ENCODE measurements around the gene FGFR2. TPM values are rescaled to one million over a fixed set of nuclear protein-coding genes. Genes with fewer than 3 reads are reported as not detected.

Gene FGFR2
- total RNA-seq, 1 experiment from 2014 or later = 286 TPM

- CTCF ChIA-PET = no interaction called here
- no peak overlapping the region for H3K4me3 ChIP-seq (ENCODE audit: low read depth, low read length)
- H3K4me1 Mint-ChIP-seq (ENCODE audit: low read depth, unreplicated experiment) = peaks cover 6% of the 10 kb centered on the region
- intact Hi-C loops (cut with micrococcal nuclease; ENCODE audit: unreplicated experiment) = no loop called here
- no peak for TF ChIP-seq CTCF (IDR thresholded peaks at IDR 0.05; ENCODE audit: insufficient read depth in 1 of 2, low read depth in 1 of 2, low read length in 1 of 2, severe bottlenecking in 1 of 2, unreplicated experiment in 1 of 2)
- no peaks in the 10 kb centered on the region; the same call in 1 of the 2 replicates for H3K4me1 ChIP-seq
- no peaks in the 10 kb centered on the region for H3K36me3 Mint-ChIP-seq (ENCODE audit: insufficient read depth, unreplicated experiment)
- H3K36me3 ChIP-seq (ENCODE audit: control insufficient read depth, insufficient read depth, low read length) = no peaks in the 10 kb centered on the region
- no peak for DNase-seq
- H3K4me3 Mint-ChIP-seq (ENCODE audit: unreplicated experiment) = no peak overlapping the region
- peaks cover 12% of the 10 kb centered on the region for H3K9me3 Mint-ChIP-seq (ENCODE audit: unreplicated experiment)
- H3K27me3 Mint-ChIP-seq (ENCODE audit: insufficient read depth, unreplicated experiment) = no peaks in the 10 kb centered on the region
- no peak overlapping the region for H3K27ac Mint-ChIP-seq (ENCODE audit: unreplicated experiment)
- POLR2A ChIA-PET = no interaction called here
- H3K27me3 ChIP-seq (replicated peaks; ENCODE audit: control insufficient read depth, insufficient read depth, low read length) = no peaks in the 10 kb centered on the region
- peaks cover 2% of the 10 kb centered on the region; the same call in 1 of the 2 replicates for H3K9me3 ChIP-seq
- no TSS peak for BruUV-seq (replicated peaks)
Measured at GRCh38 chr10:121644501-121644900, 46.3 kb upstream of the FGFR2 start.

- intact Hi-C loops (cut with micrococcal nuclease; ENCODE audit: unreplicated experiment) = no loop called here
- POLR2A ChIA-PET = no interaction called here
Measured at GRCh38 chr10:121640266-121640665, 42.0 kb upstream of the FGFR2 start.

GRCh38 chr10:121639416-121639815 is 41.2 kb upstream of the FGFR2 start:
- peaks cover 9% of the 10 kb centered on the region for H3K9me3 ChIP-seq
- H3K27me3 ChIP-seq (replicated peaks; ENCODE audit: control insufficient read depth, insufficient read depth, low read length) = no peaks in the 10 kb centered on the region
- Mint-ChIP-seq H3K9me3 (ENCODE audit: unreplicated experiment) (peaks cover 38% of the 10 kb centered on the region), H3K36me3 (ENCODE audit: insufficient read depth, unreplicated experiment) (no peaks in the 10 kb centered on the region), H3K27me3 (ENCODE audit: insufficient read depth, unreplicated experiment) (no peaks in the 10 kb centered on the region), H3K27ac (ENCODE audit: unreplicated experiment) (peak overlapping the region; percentile 47), H3K4me3 (ENCODE audit: unreplicated experiment) (no peak overlapping the region), H3K4me1 (ENCODE audit: low read depth, unreplicated experiment) (no peaks in the 10 kb centered on the region)
- DNase-seq = no peak
- ChIA-PET POLR2A (no interaction called here), CTCF (no interaction called here)
- H3K36me3 ChIP-seq (ENCODE audit: control insufficient read depth, insufficient read depth, low read length) = no peaks in the 10 kb centered on the region
- BruUV-seq (replicated peaks) = no TSS peak
- H3K4me3 ChIP-seq (ENCODE audit: low read depth, low read length) = no peak overlapping the region
- no peak for TF ChIP-seq CTCF (IDR thresholded peaks at IDR 0.05; ENCODE audit: insufficient read depth in 1 of 2, low read depth in 1 of 2, low read length in 1 of 2, severe bottlenecking in 1 of 2, unreplicated experiment in 1 of 2)
- intact Hi-C loops (cut with micrococcal nuclease; ENCODE audit: unreplicated experiment) = no loop called here
- no peaks in the 10 kb centered on the region; the same call in 1 of the 2 replicates for H3K4me1 ChIP-seq

More at GRCh38 chr10:121640266-121640665, 42.0 kb upstream of the FGFR2 start:
- Histone ChIP-seq H3K36me3 (ENCODE audit: control insufficient read depth, insufficient read depth, low read length) (no peaks in the 10 kb centered on the region), H3K4me3 (ENCODE audit: low read depth, low read length) (no peak overlapping the region), H3K9me3 (peaks cover 9% of the 10 kb centered on the region), H3K27me3 (replicated peaks; ENCODE audit: control insufficient read depth, insufficient read depth, low read length) (no peaks in the 10 kb centered on the region), H3K4me1 (no peaks in the 10 kb centered on the region; the same call in 1 of the 2 replicates)
- Mint-ChIP-seq H3K27ac (ENCODE audit: unreplicated experiment) (no peak overlapping the region), H3K4me1 (ENCODE audit: low read depth, unreplicated experiment) (no peaks in the 10 kb centered on the region), H3K27me3 (ENCODE audit: insufficient read depth, unreplicated experiment) (no peaks in the 10 kb centered on the region), H3K36me3 (ENCODE audit: insufficient read depth, unreplicated experiment) (no peaks in the 10 kb centered on the region), H3K4me3 (ENCODE audit: unreplicated experiment) (no peak overlapping the region), H3K9me3 (ENCODE audit: unreplicated experiment) (peaks cover 38% of the 10 kb centered on the region)
- TF ChIP-seq CTCF (IDR thresholded peaks at IDR 0.05; ENCODE audit: insufficient read depth in 1 of 2, low read depth in 1 of 2, low read length in 1 of 2, severe bottlenecking in 1 of 2, unreplicated experiment in 1 of 2) = no peak
- CTCF ChIA-PET = no interaction called here
- no TSS peak for BruUV-seq (replicated peaks)
- no peak for DNase-seq
